Suprapubic skin (tissue), 3 donors: ENCODE data around the gene C19orf12.

Experiments used
- CTCF ChIP-seq, 2 donors: fragments of 200-600 bp in 1 of 2; fragments of 450-650 bp in 1 of 2; sonication (generic) in 1 of 2; IDR thresholded peaks; one replicate each; pipeline ENCODE4 v1.5.1; 2016 to 2019; ENCODE audit warnings: antibody characterized with exemption in 2 of 2, mild to moderate bottlenecking in 1 of 2, moderate library complexity in 1 of 2
- POLR2AphosphoS5 ChIP-seq, 3 donors: sonication (generic); formaldehyde crosslinking; IDR thresholded peaks; one replicate each; pipeline ENCODE4 v1.6.1; 2017; ENCODE audit warnings: antibody characterized with exemption in 3 of 3

DNA sequence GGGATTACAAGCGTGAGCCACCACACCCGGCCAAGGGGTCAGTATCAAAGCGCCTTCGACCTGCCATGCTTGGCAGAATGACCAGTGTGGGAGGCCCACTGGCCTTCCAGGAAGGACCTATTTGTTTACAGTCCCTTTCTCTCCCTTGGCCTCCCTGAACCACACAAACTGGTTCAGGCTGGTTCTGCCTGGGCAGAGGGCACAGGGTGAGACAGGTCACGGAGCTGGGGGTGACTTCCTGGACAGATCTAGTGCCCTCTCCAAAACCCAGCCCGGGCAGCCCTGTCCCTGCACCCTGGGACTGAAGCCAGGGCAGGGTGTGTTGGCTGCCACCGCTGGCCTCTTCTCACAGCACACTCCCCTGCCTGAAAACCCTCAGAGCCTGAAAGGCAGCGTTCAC lies 38.5 kb downstream of the C19orf12 start:
- TF ChIP-seq CTCF (IDR thresholded peaks at IDR 0.05) = no peak
- no peak for TF ChIP-seq POLR2AphosphoS5 (IDR thresholded peaks at IDR 0.05)
